A549 (cell line): ENCODE results near the gene CPT1A. TPM values are rescaled to one million over a fixed set of nuclear protein-coding genes. Genes with fewer than 3 reads are reported as not detected.

ENCODE experiments used
- ATAC-seq, 2 experiments: fragments of 200-7000 bp in 1 of 2; fragments of >200 bp in 1 of 2; cut with Nextera tagmentation in 1 of 2; cut with Tn5 transposase in 1 of 2; 3 replicates each; pipeline versions ENCODE4 v1.8.0 to v1.9.1; 2018 to 2020; ENCODE audit warnings: mild to moderate bottlenecking in 1 of 2, moderate library complexity in 1 of 2
- CTCF ChIA-PET: fragments of 300-600 bp; sonication (Branson Sonifier 250); formaldehyde crosslinking; extraction: SDS; loops from one replicate; lab custom pipeline; 2021; ENCODE audit warnings: antibody characterized with exemption, inconsistent platforms; lab: Yijun Ruan, JAX
- POLR2A ChIA-PET: fragments of 350-600 bp; formaldehyde crosslinking; extraction: SDS; loops from one replicate; lab custom pipeline; 2021; ENCODE audit warnings: antibody characterized with exemption, inconsistent platforms; lab: Yijun Ruan, JAX
- DNase-seq, 2 experiments: peaks; one replicate each; pipeline versions ENCODE4 v3.0.0 to v3.0.0-alpha.2; 2011 to 2016; ENCODE audit warnings: low read depth in 1 of 2, low spot score in 1 of 2
- FAIRE-seq: peaks from 2 replicates; lab custom pipeline; 2011; peaks lifted over from hg19 to GRCh38; lab: Jason Lieb, UNC
- H3K27ac ChIP-seq, 2 experiments: fragments of >200 bp; sonication (Bioruptor Twin); formaldehyde crosslinking; 3 replicates each; pipeline ENCODE4 v1.5.1; 2016 to 2017
- H3K4me1 ChIP-seq: fragments of >200 bp; sonication (Bioruptor Twin); formaldehyde crosslinking; 3 replicates; pipeline ENCODE4 v1.6.1; 2016
- H3K4me2 ChIP-seq: fragments of >200 bp; sonication (Bioruptor Twin); formaldehyde crosslinking; 3 replicates; pipeline ENCODE4 v1.6.1; 2016
- H3K4me3 ChIP-seq: fragments of >200 bp; sonication (Bioruptor Twin); formaldehyde crosslinking; 3 replicates; pipeline ENCODE4 v1.5.1; 2016
- H3K9me3 ChIP-seq: fragments of >200 bp; sonication (Bioruptor Twin); formaldehyde crosslinking; 3 replicates; pipeline ENCODE4 v1.6.1; 2016
- CBX2 ChIP-seq: fragments of 200-600 bp; sonication (generic); IDR thresholded peaks from 2 replicates; pipeline ENCODE4 v1.6.1; 2016; ENCODE audit warnings: low read depth, mild to moderate bottlenecking, borderline replicate concordance
- CTCF ChIP-seq: fragments of >200 bp; sonication (Bioruptor Twin); formaldehyde crosslinking; IDR thresholded peaks from 3 replicates; pipeline ENCODE4 v1.5.1; 2016
- EHMT2 ChIP-seq: fragments of 200-600 bp; sonication (generic); IDR thresholded peaks from 2 replicates; pipeline ENCODE4 v1.6.1; 2016; ENCODE audit warnings: antibody characterized with exemption, low read depth, mild to moderate bottlenecking, moderate library complexity
- FOSL2 ChIP-seq, 2 experiments: fragments of 450-650 bp in 1 of 2; fragments of >200 bp in 1 of 2; sonication (Bioruptor Twin) in 1 of 2; formaldehyde crosslinking; IDR thresholded peaks; 2 replicates each; pipeline versions ENCODE4 v1.5.0 to v1.6.1; 2016 to 2020; ENCODE audit warnings: mild to moderate bottlenecking in 1 of 2, moderate library complexity in 1 of 2
- FOXS1 ChIP-seq: fragments of 250-450 bp; sonication (Bioruptor Pico); IDR thresholded peaks from 2 replicates; pipeline ENCODE4 v1.5.0; 2020; ENCODE audit warnings: mild to moderate bottlenecking, moderate library complexity
- HDAC2 ChIP-seq: fragments of 200-600 bp; sonication (generic); IDR thresholded peaks from 2 replicates; pipeline ENCODE4 v1.6.1; 2016
- HOXB13 ChIP-seq: fragments of 250-450 bp; sonication (Bioruptor Pico); IDR thresholded peaks from 2 replicates; pipeline ENCODE4 v1.5.0; 2020; ENCODE audit warnings: low read depth, mild to moderate bottlenecking, moderate library complexity
- JUN ChIP-seq, 2 experiments: fragments of >200 bp; sonication (Bioruptor Twin); formaldehyde crosslinking; IDR thresholded peaks; 2 replicates in 1 of 2; 3 replicates in 1 of 2; pipeline ENCODE4 v1.6.1; 2016 to 2017
- KDM5A ChIP-seq: fragments of 200-600 bp; sonication (generic); IDR thresholded peaks from 2 replicates; pipeline ENCODE4 v1.6.1; 2016; ENCODE audit warnings: antibody characterized with exemption, mild to moderate bottlenecking
- MAX ChIP-seq: IDR thresholded peaks from 2 replicates; pipeline ENCODE4 v1.6.1; 2012
- MYC ChIP-seq: IDR thresholded peaks from 2 replicates; pipeline ENCODE4 v1.6.1; 2012; ENCODE audit warnings: mild to moderate bottlenecking, inconsistent platforms, low read length, improper control_type of control experiment, borderline replicate concordance
- NPAS2 ChIP-seq: fragments of 250-450 bp; sonication (Bioruptor Pico); IDR thresholded peaks from 2 replicates; pipeline ENCODE4 v1.8.0; 2022; ENCODE audit warnings: mild to moderate bottlenecking, moderate library complexity, borderline replicate concordance
- PHF8 ChIP-seq: fragments of 200-600 bp; sonication (generic); IDR thresholded peaks from 2 replicates; pipeline ENCODE4 v1.6.1; 2016; ENCODE audit warnings: low read depth, mild to moderate bottlenecking, antibody characterized with exemption, moderate library complexity, borderline replicate concordance
- POLR2A ChIP-seq: IDR thresholded peaks from 2 replicates; pipeline ENCODE4 v1.6.1; 2012; ENCODE audit warnings: mild to moderate bottlenecking, low read length
- RARB ChIP-seq: fragments of 250-450 bp; sonication (Bioruptor Pico); IDR thresholded peaks from 2 replicates; pipeline ENCODE4 v1.8.0; 2021; ENCODE audit warnings: mild to moderate bottlenecking, moderate library complexity
- RCOR1 ChIP-seq: fragments of 150-350 bp; IDR thresholded peaks from 2 replicates; pipeline ENCODE4 v1.6.1; 2014; ENCODE audit warnings: antibody characterized with exemption, low read length, low read depth
- RFX5 ChIP-seq: fragments of 450-650 bp; IDR thresholded peaks from 2 replicates; pipeline ENCODE4 v1.7.1; 2014; ENCODE audit warnings: antibody characterized with exemption, mild to moderate bottlenecking, moderate library complexity
- SREBF2 ChIP-seq: fragments of 450-650 bp; IDR thresholded peaks from 2 replicates; pipeline ENCODE4 v1.6.1; 2014; ENCODE audit warnings: mild to moderate bottlenecking, moderate library complexity
- TFCP2L1 ChIP-seq: fragments of 250-450 bp; sonication (Bioruptor Pico); IDR thresholded peaks from 2 replicates; pipeline ENCODE4 v1.5.0; 2021; ENCODE audit warnings: mild to moderate bottlenecking
- ZC3H11A ChIP-seq: fragments of 450-650 bp; IDR thresholded peaks from 2 replicates; pipeline ENCODE4 v1.6.1; 2014; ENCODE audit warnings: antibody characterized with exemption, mild to moderate bottlenecking
- ZFP36 ChIP-seq: fragments of 450-650 bp; IDR thresholded peaks from 2 replicates; pipeline ENCODE4 v1.6.1; 2014; ENCODE audit warnings: borderline replicate concordance; ENCODE audit not compliant: partially characterized antibody
- ZSCAN20 ChIP-seq: fragments of 250-450 bp; sonication (Bioruptor Pico); IDR thresholded peaks from 2 replicates; pipeline ENCODE4 v1.8.0; 2022; ENCODE audit warnings: mild to moderate bottlenecking, moderate library complexity
- WGBS: methylation state at CpG from one replicate; pipeline ENCODE4 v1.1.6; 2017; ENCODE audit errors: missing lambda C conversion rate; 5-methylcytosine and 5-hydroxymethylcytosine counted together
- polyA plus RNA-seq, 4 experiments: library from polyadenylated mRNA; depleted of rRNA in 3 of 4; stranded (reverse); fragments of >200 nt; fragmentation: RNase III in 1 of 4; extraction: RNeasy Plus Mini Kit Qiagen cat#74134 plus additional on column Dnase treatment in 1 of 4; gene quantifications; 2 replicates in 3 of 4; 3 replicates in 1 of 4; pipeline ENCODE4 v1.2.3, GENCODE V29; 2011 to 2017

Gene CPT1A
- polyA plus RNA-seq, 2 of the 4 experiments (the other 2 are of a cell fraction): 15.0 to 21.4 TPM

- TF ChIP-seq TFCP2L1 (CRISPR knock-in tag) (no peak), CBX2 (no peak), EHMT2 (no peak)
Observed at GRCh38 chr11:68748061-68748460, 93.7 kb downstream of the CPT1A start (continued).

GRCh38 chr11:68743539-68743938, 98.2 kb downstream of the CPT1A start:
- Histone ChIP-seq H3K4me2 (no peak overlapping the region), H3K27ac (no peak overlapping the region), H3K9me3 (no peaks in the 10 kb centered on the region), H3K4me1 (no peaks in the 10 kb centered on the region), H3K4me3 (no peak overlapping the region)
- WGBS: 91% methylated on average over 3 of the region's 3 CpGs
- no peak for FAIRE-seq
- POLR2A ChIA-PET: no interaction called here
- DNase-seq: no peak
- CTCF ChIA-PET: no interaction called here
- ATAC-seq: no peak
- no peak for TF ChIP-seq EHMT2

- DNase-seq (no peak), ATAC-seq (no peak), FAIRE-seq (no peak)
- Histone ChIP-seq H3K27ac (no peak overlapping the region), H3K4me1 (no peaks in the 10 kb centered on the region), H3K9me3 (no peaks in the 10 kb centered on the region), H3K4me2 (no peak overlapping the region), H3K4me3 (no peak overlapping the region)
- CTCF ChIA-PET: no interaction called here
- POLR2A ChIA-PET: no interaction called here
- WGBS: 89% methylated on average over 7 of the region's 7 CpGs
- no peak for TF ChIP-seq KDM5A
Observed at GRCh38 chr11:68741463-68741862, 100.3 kb downstream of the CPT1A start.

GRCh38 chr11:68735646-68736045, 106.1 kb downstream of the CPT1A start:
- POLR2A ChIA-PET: no interaction called here
- WGBS: 91% methylated on average over 6 of the region's 6 CpGs
- H3K4me1 ChIP-seq: no peaks in the 10 kb centered on the region

GRCh38 chr11:68735125-68735524, 106.6 kb downstream of the CPT1A start:
- no peak for FAIRE-seq
- Histone ChIP-seq H3K4me3 (no peak overlapping the region), H3K4me1 (no peaks in the 10 kb centered on the region), H3K9me3 (no peaks in the 10 kb centered on the region), H3K27ac (no peak overlapping the region), H3K4me2 (no peak overlapping the region)
- ChIA-PET POLR2A (no interaction called here), CTCF (no interaction called here)
- 80% methylated on average over 6 of the region's 6 CpGs for WGBS
- DNase-seq: no peak
- no peak for ATAC-seq
- TF ChIP-seq HOXB13 (CRISPR knock-in tag) (no peak), NPAS2 (CRISPR knock-in tag) (no peak), POLR2A (no peak), SREBF2 (no peak), FOXS1 (CRISPR knock-in tag) (no peak), ZFP36 (no peak), HDAC2 (no peak), RARB (no peak), MYC (no peak), CTCF (no peak), CBX2 (no peak), ZSCAN20 (CRISPR knock-in tag) (no peak), ZC3H11A (no peak), PHF8 (no peak), RFX5 (no peak), FOSL2 (IDR thresholded peaks at IDR 0.05) (no peak), FOSL2 (CRISPR knock-in tag; IDR thresholded peaks at IDR 0.05) (no peak), MAX (no peak)

More at GRCh38 chr11:68735646-68736045, 106.1 kb downstream of the CPT1A start:
- ATAC-seq (no peak; a peak in 1 of 6 replicates), FAIRE-seq (no peak), DNase-seq (no peak)
- Histone ChIP-seq H3K4me3 (no peak overlapping the region), H3K9me3 (no peaks in the 10 kb centered on the region), H3K4me2 (no peak overlapping the region), H3K27ac (no peak overlapping the region)
- CTCF ChIA-PET: no interaction called here
- TF ChIP-seq RCOR1 (no peak), JUN (IDR thresholded peaks at IDR 0.05) (no peak), MAX (no peak), HDAC2 (no peak)
